Osteocyte (in vitro differentiated cells): ENCODE measurements around the gene ADAMTS12. TPM values are rescaled to one million over a fixed set of nuclear protein-coding genes. Genes with fewer than 3 reads are reported as not detected.

Experiments
- DNase-seq: peaks from one replicate; pipeline ENCODE4 v3.0.0; 2021; ENCODE audit warnings: mixed read lengths; ENCODE audit not compliant: unreplicated experiment; ENCODE audit errors: extremely low spot score
- H3K27ac Mint-ChIP-seq: one replicate; pipeline ENCODE4 v1.8.0; 2021; ENCODE audit warnings: mild to moderate bottlenecking, mixed read lengths; ENCODE audit not compliant: unreplicated experiment
- H3K27me3 Mint-ChIP-seq: one replicate; pipeline ENCODE4 v1.8.0; 2021; ENCODE audit warnings: mixed read lengths; ENCODE audit not compliant: unreplicated experiment
- H3K36me3 Mint-ChIP-seq: one replicate; pipeline ENCODE4 v1.8.0; 2021; ENCODE audit warnings: mixed read lengths; ENCODE audit not compliant: unreplicated experiment
- H3K4me1 Mint-ChIP-seq: one replicate; pipeline ENCODE4 v1.8.0; 2021; ENCODE audit warnings: mixed read lengths; ENCODE audit not compliant: unreplicated experiment
- H3K4me3 Mint-ChIP-seq: one replicate; pipeline ENCODE4 v1.8.0; 2021; ENCODE audit warnings: mild to moderate bottlenecking, moderate library complexity, mixed read lengths; ENCODE audit not compliant: unreplicated experiment
- H3K9me3 Mint-ChIP-seq: one replicate; pipeline ENCODE4 v1.8.0; 2021; ENCODE audit warnings: mixed read lengths; ENCODE audit not compliant: unreplicated experiment
- CTCF ChIP-seq: fragments of 200-600 bp; sonication (generic); IDR thresholded peaks from 2 replicates; pipeline ENCODE4 v1.5.0; 2021; ENCODE audit warnings: antibody characterized with exemption, mild to moderate bottlenecking, moderate library complexity
- total RNA-seq: library from RNA; stranded (reverse); gene quantifications from 2 replicates; pipeline ENCODE4 v1.2.1, GENCODE V29; 2021

Gene ADAMTS12
- total RNA-seq, 1 donor from 2014 or later, result 13.9 TPM

- no peaks in the 10 kb centered on the region for H3K36me3 Mint-ChIP-seq
- TF ChIP-seq CTCF, result no peak
- DNase-seq, result no peak
- no peaks in the 10 kb centered on the region for H3K9me3 Mint-ChIP-seq
- H3K4me1 Mint-ChIP-seq, result peaks cover 37% of the 10 kb centered on the region
- no peak overlapping the region for H3K27ac Mint-ChIP-seq
- no peaks in the 10 kb centered on the region for H3K27me3 Mint-ChIP-seq
- no peak overlapping the region for H3K4me3 Mint-ChIP-seq
These were observed 41.6 kb downstream of the ADAMTS12 start for GRCh38 chr5:33850100-33850594.

- Mint-ChIP-seq H3K4me1 (peaks cover 21% of the 10 kb centered on the region), H3K4me3 (no peak overlapping the region), H3K27ac (no peak overlapping the region), H3K27me3 (no peaks in the 10 kb centered on the region), H3K9me3 (peaks cover 3% of the 10 kb centered on the region), H3K36me3 (peaks cover 3% of the 10 kb centered on the region)
- no peak for TF ChIP-seq CTCF
- no peak for DNase-seq
These were observed 43.2 kb downstream of the ADAMTS12 start for GRCh38 chr5:33848554-33848953.

DNA sequence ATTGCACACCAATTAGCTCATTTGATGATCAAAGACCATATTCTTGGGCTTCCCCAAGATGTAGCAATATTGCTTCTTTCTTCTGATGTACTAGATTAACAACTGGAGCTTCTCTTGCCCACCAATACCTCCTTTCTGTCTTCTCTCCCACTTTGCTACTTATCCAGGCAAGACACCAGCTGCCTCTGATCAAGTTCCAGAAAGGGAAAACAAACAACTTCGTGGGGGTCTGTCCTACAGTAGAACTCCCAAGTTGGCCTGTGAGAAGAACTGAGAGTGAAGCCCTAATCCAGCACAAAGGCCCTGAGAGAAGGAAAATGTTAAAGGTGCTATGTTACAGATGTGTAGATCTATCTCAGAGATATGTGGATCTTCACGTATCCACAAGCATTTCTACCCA lies 44.9 kb downstream of the ADAMTS12 start:
- Mint-ChIP-seq H3K27me3 (no peaks in the 10 kb centered on the region), H3K36me3 (peaks cover 3% of the 10 kb centered on the region), H3K4me3 (no peak overlapping the region), H3K9me3 (peaks cover 3% of the 10 kb centered on the region), H3K4me1 (peaks cover 7% of the 10 kb centered on the region), H3K27ac (no peak overlapping the region)
- TF ChIP-seq CTCF, result no peak
- no peak for DNase-seq

GRCh38 chr5:33843579-33843978 lies 48.2 kb downstream of the ADAMTS12 start:
- no peak for TF ChIP-seq CTCF
- no peak overlapping the region for H3K4me3 Mint-ChIP-seq
- H3K27me3 Mint-ChIP-seq, result no peaks in the 10 kb centered on the region
- no peak for DNase-seq
- H3K36me3 Mint-ChIP-seq, result peaks cover 3% of the 10 kb centered on the region
- peaks cover 3% of the 10 kb centered on the region for H3K9me3 Mint-ChIP-seq
- H3K27ac Mint-ChIP-seq, result no peak overlapping the region
- H3K4me1 Mint-ChIP-seq, result no peaks in the 10 kb centered on the region

DNA sequence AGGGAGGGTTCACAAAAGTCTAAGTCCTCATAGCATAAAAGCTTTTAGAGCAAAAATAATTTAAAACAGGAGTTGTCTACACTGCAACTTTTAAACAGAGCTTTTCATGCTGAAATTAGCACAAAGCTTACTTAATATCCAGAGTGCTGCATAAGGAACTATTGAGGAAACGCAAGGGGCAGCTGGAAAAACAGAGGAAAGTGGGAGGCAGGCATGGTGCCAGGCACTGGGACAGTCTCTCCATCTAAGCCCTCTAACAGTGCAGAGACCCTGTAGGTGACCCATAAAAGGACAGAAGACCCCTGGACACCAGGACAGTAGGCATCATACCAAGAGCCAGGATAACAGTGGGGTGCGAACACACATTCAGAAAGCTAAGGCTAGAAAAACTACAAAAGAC lies 49.3 kb downstream of the ADAMTS12 start:
- no peak for DNase-seq
- Mint-ChIP-seq H3K27ac (no peak overlapping the region), H3K9me3 (peaks cover 3% of the 10 kb centered on the region), H3K27me3 (no peaks in the 10 kb centered on the region), H3K36me3 (peaks cover 3% of the 10 kb centered on the region), H3K4me1 (peaks cover 5% of the 10 kb centered on the region), H3K4me3 (no peak overlapping the region)
- no peak for TF ChIP-seq CTCF
